GM21737 (cell line): ENCODE measurements around the gene CT47C1.

Experiments used
- ATAC-seq: cut with Tn5 transposase; IDR thresholded peaks from one replicate; pipeline ENCODE4 v1.9.1; 2021; ENCODE audit warnings: mild to moderate bottlenecking, moderate library complexity; ENCODE audit not compliant: unreplicated experiment

The CT47C1 gene

DNA sequence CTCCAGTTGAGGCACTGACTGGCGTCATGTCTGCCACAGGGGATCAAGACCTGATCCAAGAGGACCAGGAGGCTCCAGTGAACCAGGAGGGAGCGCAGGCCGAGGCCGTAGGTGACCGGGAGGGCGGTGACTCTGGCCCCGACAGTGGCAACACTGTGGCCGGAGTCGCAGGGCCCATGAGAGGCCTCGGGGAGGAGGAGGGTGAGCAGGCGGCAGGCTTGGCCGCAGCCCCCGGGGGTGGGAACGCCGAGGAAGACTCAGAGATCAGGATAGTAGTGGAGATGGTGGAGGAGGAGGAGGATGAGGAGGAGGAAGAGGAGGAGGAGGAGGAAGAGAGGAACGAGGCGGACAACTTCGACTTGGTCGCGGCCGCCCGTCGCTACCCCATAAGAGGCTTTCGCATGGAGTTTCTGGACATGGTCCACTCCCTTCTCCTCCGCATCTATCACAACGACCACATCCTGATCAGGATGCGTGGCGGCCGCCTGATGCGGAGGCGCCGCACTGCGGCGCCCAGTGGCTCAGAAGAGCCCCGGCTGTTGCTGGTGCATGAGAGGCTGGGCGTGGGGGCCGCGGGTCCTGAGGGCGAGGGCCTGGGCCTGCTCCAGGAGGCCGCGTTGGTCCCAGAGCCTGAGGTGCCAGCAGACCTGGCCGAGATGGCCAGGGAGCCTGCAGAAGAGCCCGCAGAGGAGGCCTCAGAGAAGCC lies 560 bp downstream of the CT47C1 start:
- no peak for ATAC-seq

DNA sequence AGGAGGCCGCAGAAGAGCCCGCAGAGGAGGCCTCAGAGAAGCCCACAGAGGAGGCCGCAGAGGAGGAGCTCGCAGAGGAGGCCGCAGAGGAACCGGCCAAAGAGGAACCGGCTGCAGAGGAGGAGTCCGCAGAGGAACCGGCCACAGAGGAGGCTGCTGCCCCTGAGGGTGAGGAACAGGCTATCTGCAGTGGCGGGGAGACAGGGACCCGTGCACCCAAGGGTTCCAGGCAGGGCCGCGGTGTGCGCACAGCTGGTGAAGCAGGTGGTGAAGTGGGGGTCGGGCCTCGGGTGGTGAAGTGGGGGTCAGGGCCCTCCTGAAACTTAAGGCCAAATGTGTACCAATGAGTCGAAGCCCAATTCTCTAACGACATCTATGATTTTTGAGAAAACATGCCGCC lies 1.1 kb downstream of the CT47C1 start:
- ATAC-seq = no peak

DNA sequence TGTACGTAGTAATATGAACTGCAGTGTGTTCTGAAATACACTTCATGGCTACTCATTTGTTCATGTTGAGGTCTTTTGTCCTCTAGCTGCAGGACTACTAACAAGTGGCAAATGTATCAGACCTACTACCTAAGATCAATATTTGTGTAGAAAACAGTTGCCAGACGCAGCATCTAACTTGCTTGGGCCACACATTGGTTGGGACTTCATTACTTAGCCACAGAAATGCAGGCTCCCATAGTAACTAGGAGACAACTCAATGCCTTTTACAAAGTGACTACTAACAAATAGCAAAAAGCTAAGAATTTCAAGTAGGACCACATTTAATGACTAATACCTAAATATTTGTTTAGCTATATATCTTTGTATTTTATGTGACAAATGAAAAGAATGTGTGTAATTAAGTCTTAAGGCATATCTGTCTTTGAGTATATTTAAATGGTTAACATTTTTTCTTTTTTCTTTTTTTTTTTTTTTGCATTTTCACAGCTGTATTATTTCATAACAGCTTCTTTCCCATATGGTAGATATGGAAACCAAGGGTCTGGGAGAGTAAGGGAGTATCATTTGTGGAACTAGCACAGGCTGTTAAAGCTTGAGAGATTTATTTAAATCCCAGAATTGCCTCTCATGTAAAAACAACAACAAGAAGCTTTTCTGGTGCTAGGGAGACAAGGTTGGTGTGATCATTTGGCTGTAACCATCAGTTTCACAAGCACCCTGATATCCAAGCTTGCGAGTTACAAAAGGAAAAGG lies 2.7 kb downstream of the CT47C1 start:
- no peak for ATAC-seq

DNA sequence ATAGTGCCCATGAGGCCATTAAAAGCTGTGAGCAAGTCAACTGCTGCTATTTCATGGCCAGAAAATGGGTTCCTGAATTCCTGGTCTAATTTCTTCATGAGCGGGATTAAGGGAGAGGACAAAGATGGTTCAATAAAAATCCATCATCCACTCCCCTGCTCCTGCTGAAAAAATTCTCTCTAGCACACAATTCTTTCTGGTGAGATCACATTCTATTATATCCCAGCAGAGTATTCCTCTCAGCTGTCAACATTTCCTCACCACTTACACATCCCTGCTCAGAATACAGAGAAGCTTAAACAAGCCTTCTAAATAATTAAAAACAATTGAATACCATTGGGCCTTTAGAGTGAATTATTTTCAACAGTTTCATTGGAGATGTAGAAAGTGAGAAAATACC lies 9.5 kb downstream of the CT47C1 start:
- ATAC-seq = no peak

DNA sequence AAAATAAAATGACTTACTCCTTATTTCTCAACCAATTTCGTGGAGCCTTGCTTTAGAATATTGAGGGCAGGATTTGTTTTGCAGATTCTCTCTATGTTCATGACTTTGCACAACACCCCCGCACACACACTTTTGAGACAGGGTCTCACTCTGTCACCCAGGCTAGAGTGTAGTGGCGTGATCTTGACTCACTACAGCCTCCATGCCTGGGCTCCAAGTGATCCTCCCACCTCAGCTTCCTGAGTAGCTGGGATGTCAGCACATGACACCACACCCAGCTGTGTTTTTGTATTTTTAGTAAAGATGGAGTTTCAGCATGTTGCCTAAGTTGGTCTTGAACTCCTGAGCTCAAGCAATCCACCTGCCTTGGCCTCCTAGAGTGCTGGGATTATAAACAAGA lies 12.0 kb downstream of the CT47C1 start:
- ATAC-seq = no peak

DNA sequence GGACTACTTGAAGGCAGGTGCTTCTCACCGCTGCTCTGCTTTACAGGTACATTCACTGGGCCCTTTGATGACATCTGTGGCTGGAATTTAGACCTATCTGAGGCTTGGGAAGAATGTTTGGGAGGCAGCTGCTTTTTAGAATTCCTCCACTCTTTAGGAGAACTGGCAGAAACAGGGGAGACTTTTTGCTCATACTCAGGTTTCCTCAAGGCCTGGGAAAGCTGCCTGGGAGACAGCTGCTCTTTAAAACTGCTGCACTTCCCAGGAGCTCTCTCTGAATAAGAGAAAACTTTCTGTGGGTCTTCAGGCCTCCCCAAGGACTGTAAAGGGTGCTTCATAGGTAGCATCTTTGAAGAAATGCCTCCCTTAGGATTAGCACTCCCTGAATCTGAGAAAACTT lies 14.3 kb downstream of the CT47C1 start:
- no peak for ATAC-seq

DNA sequence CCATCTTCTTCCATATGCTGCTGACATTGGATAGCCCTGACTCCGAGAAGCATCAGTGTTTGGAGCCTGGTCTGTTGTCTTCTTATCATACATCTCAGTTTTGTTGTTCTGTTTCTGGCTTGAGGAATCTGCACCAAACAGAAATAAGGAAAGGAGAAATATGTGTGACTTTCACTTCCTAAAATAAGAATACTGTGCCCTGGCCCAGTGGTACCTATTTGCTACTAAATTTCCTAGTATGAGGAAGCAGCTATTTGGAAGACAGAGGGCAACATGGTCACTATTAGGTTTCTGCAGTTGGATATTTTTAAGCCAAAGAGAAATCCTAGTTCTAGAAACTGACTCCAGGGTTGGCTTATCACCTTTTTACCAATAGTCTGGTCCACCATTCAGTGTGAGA lies 16.8 kb downstream of the CT47C1 start:
- ATAC-seq = no peak

DNA sequence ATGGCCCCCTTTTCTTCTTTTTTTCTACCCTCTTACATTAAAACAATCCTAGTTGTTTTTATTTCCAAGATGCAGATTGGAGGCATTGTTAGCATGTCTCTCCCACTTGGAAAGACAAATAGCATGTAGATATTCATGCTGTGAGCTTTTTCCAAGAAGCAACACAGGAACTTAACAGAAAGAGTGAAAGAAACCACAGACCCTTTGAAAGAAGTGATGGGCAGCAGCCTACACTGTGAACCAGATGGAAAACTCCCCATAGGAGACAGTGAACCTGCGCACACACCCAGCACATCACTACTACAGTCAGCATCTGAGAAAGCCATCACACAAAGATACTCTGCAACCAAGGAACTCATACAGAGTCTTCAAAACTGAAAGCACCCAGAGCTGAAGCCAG lies 17.8 kb downstream of the CT47C1 start:
- ATAC-seq = no peak

DNA sequence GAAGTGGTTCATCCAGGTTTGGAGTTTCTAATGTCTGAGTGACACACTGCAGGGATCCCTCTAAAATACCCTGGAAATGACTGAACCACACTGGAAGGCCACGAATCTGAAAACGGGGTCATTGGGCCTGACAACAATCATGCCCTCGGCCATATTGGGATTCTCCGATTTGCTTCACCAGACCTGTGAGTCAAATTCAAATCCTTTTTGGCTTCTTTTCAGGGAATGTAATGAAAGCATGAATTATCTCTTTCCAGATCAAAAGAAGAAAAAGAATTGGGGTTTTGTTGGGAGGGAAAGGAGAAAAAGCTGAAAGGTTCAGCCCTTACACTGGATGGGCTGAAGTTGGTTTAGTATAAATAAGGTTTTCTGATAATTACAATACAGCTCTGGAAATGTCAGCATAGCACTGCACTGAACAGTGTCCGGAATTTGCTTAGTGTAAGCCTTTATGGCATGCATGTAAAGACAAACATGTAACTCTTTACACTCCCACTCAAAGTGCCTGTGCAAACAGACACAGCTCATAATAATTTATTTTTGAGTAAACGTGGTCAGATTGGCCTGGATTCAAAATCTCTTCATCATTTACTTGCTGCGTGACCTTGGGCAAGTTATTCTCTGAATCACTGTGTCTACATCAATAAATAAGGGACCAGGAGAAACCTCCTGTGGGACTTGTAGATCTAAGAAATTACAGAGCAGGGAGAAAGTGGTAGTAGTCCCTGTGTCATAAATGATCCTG lies 21.4 kb downstream of the CT47C1 start:
- no peak for ATAC-seq

DNA sequence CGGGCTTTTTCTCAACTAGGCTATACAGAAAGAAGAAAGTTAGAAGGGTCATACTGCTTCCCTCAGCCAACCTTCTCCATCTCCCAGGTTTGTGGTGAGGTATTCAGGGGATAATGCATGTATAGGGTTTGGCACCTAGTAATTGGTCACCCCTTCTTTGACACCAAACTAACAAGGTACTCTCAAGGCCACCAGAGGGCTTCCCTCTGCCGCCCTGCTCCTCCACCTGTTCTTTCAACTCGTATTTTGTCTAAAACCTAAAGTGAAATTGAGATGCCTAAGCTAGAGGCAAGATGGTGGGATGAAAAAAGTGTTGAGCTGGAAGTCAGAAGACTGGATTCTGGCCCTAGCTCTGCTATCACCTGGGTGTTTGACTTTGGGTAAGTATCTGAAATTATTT lies 22.0 kb downstream of the CT47C1 start:
- no peak for ATAC-seq

DNA sequence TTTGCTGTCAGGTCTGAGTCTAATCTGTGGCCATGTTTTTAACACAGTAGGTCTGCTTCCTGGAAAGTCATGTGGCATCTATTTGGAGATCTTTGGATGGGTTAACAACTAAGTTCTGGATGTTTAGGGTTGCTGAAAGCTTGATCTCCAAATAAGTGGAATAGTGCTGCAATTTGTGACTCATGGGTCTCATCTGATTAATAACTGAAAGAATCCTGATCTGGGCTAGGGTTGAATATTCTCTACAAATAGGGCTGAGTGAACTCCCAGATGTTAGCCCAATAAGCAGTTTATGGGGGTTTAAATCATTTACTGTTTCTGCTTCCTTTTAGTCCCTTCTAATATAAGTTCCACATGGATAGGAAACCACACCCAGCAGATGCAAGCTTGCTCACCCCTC lies 23.1 kb downstream of the CT47C1 start:
- ATAC-seq = no peak

DNA sequence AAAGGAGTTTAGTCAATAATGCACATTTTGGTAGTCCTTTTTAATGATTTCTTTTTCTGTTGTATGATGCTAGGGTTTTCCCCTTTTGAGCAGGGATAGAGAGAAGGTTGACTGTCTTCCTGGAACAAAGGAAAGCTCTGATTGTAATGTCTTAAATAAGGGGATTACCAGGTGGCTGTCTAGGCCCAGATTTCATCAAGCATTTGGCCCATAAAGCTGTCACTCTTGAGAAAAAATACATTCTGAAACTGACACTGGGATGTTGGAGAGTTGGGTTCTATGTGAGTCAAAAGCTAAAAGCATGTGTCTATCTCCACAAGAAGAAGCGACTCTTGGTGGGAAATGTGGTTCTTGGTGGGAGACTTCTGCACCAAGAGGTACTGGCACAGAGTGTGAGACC lies 28.4 kb downstream of the CT47C1 start:
- ATAC-seq = no peak

DNA sequence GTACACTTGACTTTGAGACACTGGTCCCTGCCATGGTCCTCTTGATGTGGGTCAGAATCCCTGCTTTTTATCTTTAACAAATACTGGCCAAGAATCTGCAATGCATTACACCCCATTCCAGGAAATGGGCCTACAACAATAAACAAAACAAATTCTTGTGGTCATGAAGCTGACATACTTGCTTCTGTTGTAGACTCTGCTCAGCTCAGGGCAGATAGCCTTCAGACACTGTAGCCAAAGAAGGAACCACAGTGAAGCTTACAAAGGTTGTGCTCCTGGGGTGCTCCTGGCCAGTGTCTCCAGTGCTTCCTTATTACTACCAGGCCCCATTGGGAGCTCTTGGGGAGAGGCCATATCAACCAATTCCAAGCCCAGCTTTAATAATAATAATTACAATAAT lies 33.0 kb downstream of the CT47C1 start:
- ATAC-seq = no peak

DNA sequence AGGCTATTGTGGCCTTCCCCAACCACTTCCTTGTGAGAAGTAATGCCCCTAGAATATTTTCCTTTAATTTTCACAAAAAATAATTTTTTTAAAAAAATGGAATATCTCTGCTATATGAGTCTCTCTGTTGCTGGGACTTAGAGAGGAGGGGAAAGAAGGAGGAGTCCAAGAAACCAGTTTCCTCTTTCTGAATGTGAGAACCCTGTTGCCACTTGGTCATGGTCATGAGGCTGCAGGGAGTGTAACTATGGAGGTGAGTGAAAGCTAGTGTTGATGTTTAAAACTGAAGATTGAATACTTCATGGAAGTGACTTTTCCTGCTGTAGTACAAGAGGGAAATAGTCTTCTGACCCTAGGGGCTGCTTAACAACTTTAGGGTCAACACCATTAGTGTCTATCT lies 34.4 kb downstream of the CT47C1 start:
- no peak for ATAC-seq

DNA sequence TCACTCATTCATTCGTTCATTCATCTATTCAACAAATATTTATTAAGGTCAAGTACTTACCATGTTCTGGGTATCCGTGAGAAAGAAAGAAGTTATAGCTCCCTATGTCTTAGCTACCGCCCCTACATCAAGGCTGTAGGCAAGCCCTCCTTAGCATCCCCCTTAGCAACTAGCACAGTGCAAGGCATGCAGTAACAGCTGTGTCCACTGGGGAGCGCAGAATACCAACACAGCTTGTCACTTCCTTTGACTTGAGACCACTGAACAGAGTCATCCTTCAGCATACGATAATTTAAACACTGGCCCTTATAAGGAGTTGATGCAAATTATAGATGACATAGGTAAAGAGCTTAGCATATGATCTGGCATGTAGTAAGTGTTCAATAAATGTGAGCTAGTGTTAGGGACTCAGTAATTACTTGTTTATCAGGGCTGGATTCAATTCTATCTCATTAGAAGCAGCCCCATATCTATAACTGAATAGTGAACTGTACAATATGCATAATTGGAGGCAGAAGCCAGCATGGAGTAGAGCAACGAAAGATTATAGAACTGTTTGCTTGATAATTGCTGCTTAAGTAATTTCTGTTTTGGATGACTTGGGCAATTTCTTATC lies 46.1 kb downstream of the CT47C1 start:
- no peak for ATAC-seq

DNA sequence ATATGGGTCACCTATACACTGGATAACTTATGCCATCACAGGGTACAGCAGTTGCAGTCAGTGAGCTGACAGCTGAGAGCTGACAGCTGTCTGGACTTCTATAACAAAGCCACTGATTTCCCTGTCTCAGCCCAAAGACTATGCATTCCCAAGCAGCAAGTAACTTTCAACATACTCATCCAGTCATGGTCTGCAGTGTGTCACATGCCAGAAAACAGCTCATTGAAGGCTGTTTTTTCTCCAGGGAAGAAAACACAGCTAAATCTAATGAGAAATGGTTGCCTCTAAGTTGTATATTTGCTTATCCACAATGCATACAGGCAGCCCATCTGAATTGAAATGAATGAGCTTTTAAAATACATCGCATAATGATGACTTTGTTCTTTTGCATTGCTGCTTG lies 48.5 kb downstream of the CT47C1 start:
- ATAC-seq = no peak
